ENCODE measurements around the gene KCNJ6.
"Not testable (repeated sequence)": the region's sequence is repeated elsewhere in the genome, so short reads cannot be mapped to it uniquely, and the experiment has no call there.

- not testable (repeated sequence) for TF ChIP-seq GLIS3 (CRISPR knock-in tag; IDR thresholded peaks at IDR 0.05); PATZ1 (CRISPR knock-in tag; IDR thresholded peaks at IDR 0.05; ENCODE audit: borderline replicate concordance); ZFP3 (CRISPR knock-in tag; IDR thresholded peaks at IDR 0.05)
Measured at GRCh38 chr21:37590836-37591235, 325.4 kb downstream of the KCNJ6 start.

Measured in SK-N-SH treated with all-trans-retinoic acid at 6 μM for 48 hours (cell line).